GM19023 (cell line): ENCODE results near the gene LY86.

Experiments
- ATAC-seq: cut with Tn5 transposase; IDR thresholded peaks from one replicate; pipeline ENCODE4 v1.9.1; 2021; ENCODE audit warnings: mild to moderate bottlenecking, moderate library complexity; ENCODE audit not compliant: unreplicated experiment

LY86 gene

GRCh38 chr6:6569811-6570164, 18.7 kb upstream of the LY86 start:
- no peak for ATAC-seq

- no peak for ATAC-seq
Measured at GRCh38 chr6:6570929-6571671, 17.4 kb upstream of the LY86 start.

- ATAC-seq: no peak
Measured at GRCh38 chr6:6575143-6575542, 13.4 kb upstream of the LY86 start.

GRCh38 chr6:6577735-6578134, 10.8 kb upstream of the LY86 start:
- no peak for ATAC-seq

GRCh38 chr6:6579281-6579680, 9.2 kb upstream of the LY86 start:
- ATAC-seq: no peak

- no peak for ATAC-seq
Measured at GRCh38 chr6:6580225-6580856, 8.2 kb upstream of the LY86 start.

GRCh38 chr6:6581054-6581453, 7.5 kb upstream of the LY86 start:
- ATAC-seq: no peak

- no peak for ATAC-seq
Measured at GRCh38 chr6:6582131-6582530, 6.4 kb upstream of the LY86 start.

- no peak for ATAC-seq
Measured at GRCh38 chr6:6583836-6584235, 4.7 kb upstream of the LY86 start.

GRCh38 chr6:6584310-6585002, 4.1 kb upstream of the LY86 start:
- ATAC-seq: no peak

- no peak for ATAC-seq
Measured at GRCh38 chr6:6585003-6585311, 3.6 kb upstream of the LY86 start.

- no peak for ATAC-seq
Measured at GRCh38 chr6:6586167-6586566, 2.4 kb upstream of the LY86 start.

GRCh38 chr6:6586671-6587526, 1.6 kb upstream of the LY86 start:
- ATAC-seq: peak; percentile 47

- ATAC-seq: no peak
Measured at GRCh38 chr6:6587696-6588063, 840 bp upstream of the LY86 start.

- ATAC-seq: no peak
Measured at GRCh38 chr6:6588924-6589709, 597 bp downstream of the LY86 start.

- ATAC-seq: no peak
Measured at GRCh38 chr6:6590530-6590929, 2.0 kb downstream of the LY86 start.

- ATAC-seq: no peak
Measured at GRCh38 chr6:6591778-6592465, 3.4 kb downstream of the LY86 start.

GRCh38 chr6:6592826-6593475, 4.4 kb downstream of the LY86 start:
- no peak for ATAC-seq

- no peak for ATAC-seq
Measured at GRCh38 chr6:6593867-6594468, 5.4 kb downstream of the LY86 start.
